DOHH2 (cell line): ENCODE results near the gene THAP11.
A peak's percentile ranks its signal among the peaks of the same experiment; 100 is the strongest.

Source experiments
- H3F3A ChIP-seq: fragments of 200-600 bp; sonication (generic), shearing (Covaris generic); 2 replicates; pipeline ENCODE4 v1.6.0; 2016; ENCODE audit warnings: antibody characterized with exemption, mild to moderate bottlenecking; ENCODE audit not compliant: control insufficient read depth, insufficient read depth
- H3K27ac ChIP-seq: fragments of 200-600 bp; sonication (generic); 2 replicates; pipeline ENCODE4 v1.5.1; 2014; ENCODE audit warnings: low read depth, mild to moderate bottlenecking, low read length, moderate library complexity
- H3K27me3 ChIP-seq: fragments of 200-600 bp; sonication (generic); 2 replicates; pipeline ENCODE4 v1.6.1; 2014; ENCODE audit warnings: mild to moderate bottlenecking, low read length, mixed read lengths; ENCODE audit not compliant: control insufficient read depth
- H3K36me3 ChIP-seq: fragments of 200-600 bp; sonication (generic); 2 replicates; pipeline ENCODE4 v1.6.1; 2014; ENCODE audit warnings: mild to moderate bottlenecking, low read length, moderate library complexity, mixed read lengths; ENCODE audit not compliant: control insufficient read depth
- H3K4me1 ChIP-seq: fragments of 200-600 bp; sonication (generic); 2 replicates; pipeline ENCODE4 v1.6.1; 2014; ENCODE audit warnings: mild to moderate bottlenecking, low read length, mixed read lengths; ENCODE audit not compliant: control insufficient read depth
- H3K4me2 ChIP-seq: fragments of 200-600 bp; sonication (generic); 2 replicates; pipeline ENCODE4 v1.6.0; 2014; ENCODE audit warnings: mild to moderate bottlenecking, low read length, moderate library complexity
- H3K4me3 ChIP-seq: fragments of 200-600 bp; sonication (generic); 2 replicates; pipeline ENCODE4 v1.5.1; 2014; ENCODE audit warnings: mild to moderate bottlenecking, low read length, mixed read lengths
- H3K79me2 ChIP-seq: fragments of 200-600 bp; sonication (generic); 2 replicates; pipeline ENCODE4 v1.6.1; 2014; ENCODE audit warnings: mild to moderate bottlenecking, low read length, mixed read lengths; ENCODE audit not compliant: control insufficient read depth
- H3K9me2 ChIP-seq: fragments of 200-600 bp; sonication (generic); replicated peaks from 2 replicates; pipeline ENCODE4 v1.6.1; 2014; ENCODE audit warnings: mild to moderate bottlenecking, low read length, mixed read lengths; ENCODE audit not compliant: control insufficient read depth
- H3K9me3 ChIP-seq: fragments of 200-600 bp; sonication (generic); 2 replicates; pipeline ENCODE4 v1.6.1; 2014; ENCODE audit warnings: antibody characterized with exemption, low read length, mixed read lengths; ENCODE audit not compliant: control insufficient read depth, insufficient read depth
- H4K20me1 ChIP-seq: fragments of 200-600 bp; sonication (generic); 2 replicates; pipeline ENCODE4 v1.6.0; 2014; ENCODE audit warnings: low read depth, mild to moderate bottlenecking, antibody characterized with exemption, low read length, moderate library complexity; ENCODE audit not compliant: control insufficient read depth, insufficient read depth
- EZH2phosphoT487 ChIP-seq: fragments of 200-600 bp; sonication (generic); IDR thresholded peaks from 2 replicates; pipeline ENCODE4 v1.6.1; 2017; ENCODE audit warnings: borderline replicate concordance, mild to moderate bottlenecking, antibody characterized with exemption, low read length, moderate library complexity, mixed read lengths
- TF ChIP-seq, protein P1 (sequence below): fragments of 200-600 bp; sonication (generic); IDR thresholded peaks from one replicate; pipeline ENCODE4 v1.5.1; 2014; ENCODE audit warnings: antibody characterized with exemption, mild to moderate bottlenecking, low read depth, low read length; ENCODE audit not compliant: poor library complexity, severe bottlenecking

THAP11 gene

DNA sequence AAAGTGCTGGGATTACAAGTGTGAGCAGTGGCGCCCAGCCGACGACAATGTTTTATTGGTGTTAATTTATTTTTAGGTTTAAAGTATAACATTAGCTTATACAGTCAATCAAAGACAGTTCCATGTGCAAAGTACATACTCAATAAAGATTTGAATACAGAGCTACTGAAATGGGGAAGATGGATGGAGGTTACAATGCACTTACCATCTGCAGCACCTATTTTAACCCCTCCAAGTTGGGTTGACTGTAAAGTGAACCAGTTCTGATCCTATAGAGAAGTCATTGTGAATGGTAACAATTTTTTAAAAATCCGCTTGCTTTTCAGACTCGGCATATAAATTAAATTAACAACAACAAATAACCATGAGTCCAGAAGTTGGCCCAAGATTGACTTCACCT lies 50.3 kb downstream of the THAP11 start:
- peak overlapping the region; percentile 87 for H3K4me3 ChIP-seq
- H3F3A ChIP-seq: 0 out of 2 replicates have a peak, but pooled peaks cover 2% of the 10 kb centered on the region
- H3K79me2 ChIP-seq: peaks cover 42% of the 10 kb centered on the region
- H4K20me1 ChIP-seq: no peaks in the 10 kb centered on the region
- TF ChIP-seq, protein P1, sequence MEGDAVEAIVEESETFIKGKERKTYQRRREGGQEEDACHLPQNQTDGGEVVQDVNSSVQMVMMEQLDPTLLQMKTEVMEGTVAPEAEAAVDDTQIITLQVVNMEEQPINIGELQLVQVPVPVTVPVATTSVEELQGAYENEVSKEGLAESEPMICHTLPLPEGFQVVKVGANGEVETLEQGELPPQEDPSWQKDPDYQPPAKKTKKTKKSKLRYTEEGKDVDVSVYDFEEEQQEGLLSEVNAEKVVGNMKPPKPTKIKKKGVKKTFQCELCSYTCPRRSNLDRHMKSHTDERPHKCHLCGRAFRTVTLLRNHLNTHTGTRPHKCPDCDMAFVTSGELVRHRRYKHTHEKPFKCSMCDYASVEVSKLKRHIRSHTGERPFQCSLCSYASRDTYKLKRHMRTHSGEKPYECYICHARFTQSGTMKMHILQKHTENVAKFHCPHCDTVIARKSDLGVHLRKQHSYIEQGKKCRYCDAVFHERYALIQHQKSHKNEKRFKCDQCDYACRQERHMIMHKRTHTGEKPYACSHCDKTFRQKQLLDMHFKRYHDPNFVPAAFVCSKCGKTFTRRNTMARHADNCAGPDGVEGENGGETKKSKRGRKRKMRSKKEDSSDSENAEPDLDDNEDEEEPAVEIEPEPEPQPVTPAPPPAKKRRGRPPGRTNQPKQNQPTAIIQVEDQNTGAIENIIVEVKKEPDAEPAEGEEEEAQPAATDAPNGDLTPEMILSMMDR: no peak
- no peak for TF ChIP-seq EZH2phosphoT487
- H3K27ac ChIP-seq: no peak overlapping the region
- no peaks in the 10 kb centered on the region for H3K9me2 ChIP-seq
- H3K36me3 ChIP-seq: no peaks in the 10 kb centered on the region; the same call in 1 of the 2 replicates
- H3K4me1 ChIP-seq: peaks cover 18% of the 10 kb centered on the region
- H3K27me3 ChIP-seq: no peaks in the 10 kb centered on the region
- peak overlapping the region; percentile 68 for H3K4me2 ChIP-seq
- H3K9me3 ChIP-seq: no peaks in the 10 kb centered on the region

DNA sequence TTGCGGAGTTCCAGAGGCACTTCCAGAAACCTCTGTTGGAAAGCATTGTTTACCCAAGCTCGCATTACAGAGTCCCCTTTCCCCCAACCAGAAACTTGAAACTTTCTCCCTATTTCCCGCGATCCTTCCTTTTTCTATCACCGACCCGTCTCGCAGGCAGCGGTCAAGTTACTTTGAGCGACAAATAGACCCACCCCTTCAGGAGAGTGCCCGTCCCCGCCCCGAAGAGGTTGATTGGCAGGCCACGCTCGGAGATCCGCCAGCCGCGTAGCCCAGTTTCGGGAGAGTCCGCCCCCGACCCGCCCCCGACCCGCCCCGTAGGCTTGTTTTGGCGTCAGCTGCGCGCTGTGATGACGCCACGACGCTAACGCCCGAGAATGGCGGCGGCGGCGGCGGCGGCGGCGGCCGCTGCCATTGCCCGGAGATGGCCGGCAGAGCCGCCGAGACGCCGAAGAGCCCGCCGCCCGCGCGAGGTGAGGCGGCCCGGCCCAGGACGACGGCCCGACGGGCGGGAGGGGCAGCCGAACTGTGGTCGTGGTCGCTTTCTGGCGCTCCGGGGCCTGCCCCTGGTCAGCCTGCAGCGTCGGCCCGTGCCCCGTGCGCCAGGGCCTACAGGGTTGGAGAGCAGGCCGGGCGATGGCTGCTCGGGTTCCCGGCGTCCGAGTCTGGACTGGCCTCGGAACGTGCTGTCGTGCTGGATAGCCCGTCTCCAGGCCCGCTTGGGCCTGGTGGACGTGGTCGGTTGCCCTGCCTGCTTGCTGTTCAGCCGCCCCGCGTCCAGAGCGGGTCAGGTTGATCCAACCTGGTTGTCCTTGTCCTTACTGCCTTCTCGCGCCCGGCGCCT lies 51.0 kb downstream of the THAP11 start, which contains the start of gene PSKH1:
Gene PSKH1, plus strand, starts transcription at position 356 of the 844 bp plus-strand sequence. CDS start 15,496 bp downstream, outside the sequence.
- Histone ChIP-seq H3K36me3 (no peaks in the 10 kb centered on the region; the same call in 1 of the 2 replicates), H3K79me2 (peaks cover 47% of the 10 kb centered on the region), H3K9me3 (no peaks in the 10 kb centered on the region), H3K4me2 (peak within 1 kb of the TSS; percentile 94), H3K4me3 (peak within 1 kb of the TSS; percentile 87), H3K4me1 (peaks cover 18% of the 10 kb centered on the region), H4K20me1 (no peaks in the 10 kb centered on the region), H3K27ac (no peak within 1 kb of the TSS), H3F3A (no peaks in the 10 kb centered on the region), H3K27me3 (no peaks in the 10 kb centered on the region), H3K9me2 (no peaks in the 10 kb centered on the region)
- no peak for TF ChIP-seq EZH2phosphoT487
